GM18508 (cell line): ENCODE results near the gene EDAR.

Experiments used
- ATAC-seq: cut with Tn5 transposase; IDR thresholded peaks from one replicate; pipeline ENCODE4 v1.9.1; 2021; ENCODE audit warnings: moderate number of reproducible peaks; ENCODE audit not compliant: insufficient read depth, unreplicated experiment

The EDAR gene

DNA sequence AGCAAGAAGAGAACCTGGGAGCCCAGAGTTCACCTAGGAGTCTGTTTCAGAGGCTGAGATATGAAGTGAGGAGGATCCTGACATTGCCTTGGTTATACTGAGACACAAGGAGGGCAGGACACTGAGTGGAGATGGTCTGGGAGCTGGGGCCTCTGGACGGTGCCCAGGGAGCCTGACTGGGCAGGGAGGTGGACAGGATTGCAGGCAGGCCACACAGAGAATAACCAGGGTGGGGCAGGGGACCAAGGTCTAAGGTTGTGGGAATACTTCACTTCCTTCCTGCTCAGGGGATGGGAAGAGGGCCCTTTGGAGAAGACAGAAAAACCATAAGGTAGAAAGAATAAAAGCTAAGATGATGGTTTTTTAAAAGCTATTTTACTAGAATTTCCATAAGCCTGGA lies 18.7 kb downstream of the EDAR start:
- no peak for ATAC-seq

GRCh38 chr2:108969856-108970255 lies 19.2 kb downstream of the EDAR start:
- ATAC-seq: no peak

DNA sequence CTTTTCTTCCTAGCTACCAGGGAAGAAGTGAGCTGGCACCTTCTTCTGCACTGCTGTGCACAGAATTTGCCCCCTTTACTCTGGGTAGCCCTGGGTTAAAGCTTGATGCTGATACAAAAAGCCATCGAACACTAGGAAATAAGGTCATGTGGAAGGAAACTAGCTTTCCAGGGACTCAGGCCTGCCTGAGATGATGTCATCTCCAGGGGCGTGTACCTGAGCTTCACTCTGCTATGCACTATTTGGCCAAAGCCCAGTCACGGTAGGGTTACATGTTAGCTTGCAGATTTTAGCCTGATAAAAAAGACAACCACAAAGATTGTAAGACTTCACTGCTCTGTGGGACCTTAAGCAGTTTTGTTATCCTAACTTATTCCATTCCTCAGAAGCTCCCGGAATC lies 20.4 kb downstream of the EDAR start:
- no peak for ATAC-seq

DNA sequence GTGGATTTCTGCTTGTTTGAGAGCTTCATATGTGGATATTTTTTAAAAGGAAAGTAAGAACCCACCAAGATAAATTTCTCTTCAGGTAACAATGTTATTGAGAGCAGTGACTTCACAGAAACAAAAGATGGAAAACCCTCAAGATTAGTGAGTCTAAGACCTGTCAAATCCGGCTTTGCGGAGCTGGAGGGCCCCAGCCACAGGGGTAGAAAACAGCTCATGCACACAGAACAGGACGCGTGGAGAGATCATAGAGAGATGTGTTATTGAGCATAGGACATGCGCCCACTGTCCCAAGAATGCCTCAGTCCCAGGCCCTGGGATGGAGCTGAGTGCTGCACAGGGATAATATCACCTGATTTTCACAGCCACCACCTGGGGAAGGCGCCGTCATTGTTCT lies 21.3 kb downstream of the EDAR start:
- ATAC-seq: no peak

DNA sequence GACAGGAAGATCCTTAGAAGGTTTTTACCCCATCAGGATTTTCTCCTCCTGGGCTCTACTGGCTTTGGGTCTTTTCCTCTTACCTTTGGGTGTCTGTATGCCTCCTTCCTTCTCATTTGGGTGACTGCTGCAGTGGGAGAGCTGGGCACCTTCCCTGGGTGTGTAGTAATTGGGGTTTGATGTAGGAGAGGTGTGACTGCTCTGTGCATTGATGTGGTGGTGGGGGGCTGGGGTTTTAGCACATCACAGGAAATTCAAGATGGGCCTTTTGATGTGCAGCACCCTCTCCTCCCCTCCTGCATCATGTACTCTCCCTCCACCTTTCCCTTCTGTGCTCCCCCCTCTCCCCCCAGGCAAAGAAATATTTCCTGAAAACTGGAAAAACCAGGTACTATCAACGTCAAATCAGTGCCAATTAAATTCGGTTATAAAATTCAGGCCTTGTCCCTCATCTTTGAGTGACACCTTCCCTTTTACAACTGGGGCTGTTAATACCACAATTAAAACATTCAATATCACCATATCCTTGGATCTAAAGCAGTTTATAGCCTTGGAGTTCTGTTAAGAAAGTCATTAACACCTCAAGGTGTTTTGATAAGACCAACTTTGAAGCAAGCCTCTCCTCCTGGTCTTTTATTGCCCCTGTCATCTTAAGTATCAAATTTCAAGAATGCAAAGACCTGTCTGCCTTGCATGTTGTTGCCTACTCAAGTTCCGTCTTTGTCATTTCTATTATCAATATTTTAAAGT lies 23.3 kb downstream of the EDAR start:
- no peak for ATAC-seq

DNA sequence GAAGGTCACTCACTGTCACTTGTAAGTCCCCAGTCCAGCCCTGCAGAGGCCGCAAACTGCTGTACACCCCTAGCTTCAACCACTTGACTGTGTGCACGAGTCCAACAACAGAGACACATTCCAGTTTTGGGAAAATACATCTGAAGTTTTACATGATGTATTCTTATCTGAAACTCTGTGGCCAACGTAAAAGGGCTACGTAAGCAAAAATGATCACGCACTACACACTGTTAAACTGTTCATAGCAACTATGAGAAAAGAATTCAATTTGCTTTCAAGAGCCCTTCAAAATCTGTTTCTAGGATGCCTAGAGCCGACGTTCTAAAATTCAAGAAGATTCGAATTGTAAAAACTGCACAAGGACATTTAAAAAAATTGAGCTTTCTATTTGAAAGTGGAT lies 26.0 kb downstream of the EDAR start:
- ATAC-seq: no peak

GRCh38 chr2:108961796-108962195 lies 27.2 kb downstream of the EDAR start:
- ATAC-seq: no peak

DNA sequence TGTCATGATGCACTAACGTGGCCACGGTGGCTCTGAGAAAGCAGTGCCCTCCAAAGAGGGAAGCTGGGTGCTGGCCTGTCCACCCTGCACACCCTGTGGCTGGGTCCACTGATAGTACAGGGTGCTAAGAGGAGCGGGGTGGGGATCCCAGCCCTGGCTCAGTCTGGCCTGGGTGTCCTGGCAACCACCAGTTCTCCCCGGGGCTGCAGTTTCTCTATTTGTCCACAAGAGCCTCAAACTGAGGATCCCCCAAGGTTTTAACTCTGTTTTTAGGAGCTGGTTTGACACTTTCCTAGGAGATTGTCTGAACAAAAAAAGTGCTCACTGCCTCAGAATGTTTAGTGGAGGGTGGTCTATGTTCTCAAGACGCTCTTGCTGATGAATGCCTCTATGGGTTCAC lies 29.0 kb downstream of the EDAR start:
- no peak for ATAC-seq

DNA sequence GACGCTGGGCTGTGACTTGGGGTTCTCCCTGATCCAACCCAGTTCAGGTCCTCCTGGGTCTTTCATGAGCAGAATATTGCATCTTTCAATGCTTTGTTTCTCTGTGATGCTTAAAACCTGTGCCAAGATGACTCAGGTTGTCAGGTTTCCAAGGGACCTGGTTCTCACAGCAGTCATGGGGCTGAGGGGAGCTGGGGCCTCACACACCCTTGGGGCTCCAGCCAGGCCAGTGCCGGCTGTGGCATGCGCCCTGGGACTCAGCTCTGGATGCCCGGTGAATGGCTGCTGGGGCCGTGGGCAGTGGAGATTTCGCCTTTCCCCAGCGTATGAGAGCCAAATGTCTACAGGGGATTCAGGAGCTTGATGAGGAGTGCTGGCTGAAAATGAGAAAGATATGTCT lies 29.6 kb downstream of the EDAR start:
- ATAC-seq: no peak

GRCh38 chr2:108958632-108959341 lies 30.2 kb downstream of the EDAR start:
- ATAC-seq: no peak

DNA sequence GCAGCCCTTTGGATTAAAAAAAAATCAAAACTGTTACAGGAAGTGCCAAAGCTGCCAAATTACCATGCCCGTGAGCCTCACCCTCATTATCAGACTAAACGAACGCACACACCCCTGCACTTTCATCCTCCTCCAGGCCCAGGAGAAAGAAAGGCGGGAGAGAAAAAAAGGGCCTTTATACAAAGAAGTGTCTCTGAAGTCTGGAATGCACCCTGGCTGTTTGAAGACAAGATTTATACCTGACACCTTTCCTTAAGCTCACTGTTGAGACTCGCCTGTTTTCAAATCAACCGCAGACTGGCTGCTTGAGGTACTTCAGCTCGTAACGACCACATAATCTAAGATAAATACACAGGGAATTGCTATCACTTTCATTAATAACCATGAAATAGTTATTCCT lies 31.0 kb downstream of the EDAR start:
- no peak for ATAC-seq

- ATAC-seq: no peak
These were observed 32.6 kb downstream of the EDAR start for GRCh38 chr2:108956375-108956774.

DNA sequence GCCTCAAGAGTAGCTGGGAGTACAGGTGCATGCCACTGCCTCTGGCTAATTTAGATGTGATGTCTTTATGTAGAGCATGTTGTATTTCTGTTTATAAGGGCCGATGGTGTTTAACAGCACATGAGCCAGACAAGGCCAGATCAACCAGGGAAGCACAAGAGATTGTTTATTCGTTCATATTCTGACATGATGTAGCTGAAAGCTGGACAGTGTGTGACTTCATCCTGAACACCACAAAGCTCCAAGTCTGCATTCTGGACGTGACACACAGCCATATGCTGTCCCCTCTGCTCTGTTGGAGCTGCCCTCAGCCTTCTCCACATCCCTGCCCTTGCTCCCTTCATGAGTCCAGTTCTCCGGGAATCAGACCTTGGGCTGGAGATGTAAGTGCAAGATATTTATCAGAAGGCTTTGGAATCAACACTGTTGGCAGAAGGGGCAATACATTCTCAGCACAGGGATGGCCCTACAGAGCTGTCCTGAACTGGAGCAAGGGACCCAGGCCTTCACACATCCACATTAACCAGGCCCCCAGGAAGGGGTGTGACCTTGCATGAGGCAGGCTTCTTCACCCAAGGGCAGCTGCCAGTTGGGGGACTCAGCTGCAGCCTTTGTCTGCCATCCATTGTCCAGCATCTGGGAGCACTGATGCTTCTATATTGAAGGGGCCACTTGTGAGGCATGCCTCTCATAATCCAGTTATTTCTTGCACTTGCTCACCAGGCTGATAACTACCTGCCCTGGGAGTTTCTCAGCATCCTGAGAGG lies 38.5 kb downstream of the EDAR start:
- no peak for ATAC-seq

GRCh38 chr2:108949316-108950239 lies 39.4 kb downstream of the EDAR start:
- no peak for ATAC-seq

DNA sequence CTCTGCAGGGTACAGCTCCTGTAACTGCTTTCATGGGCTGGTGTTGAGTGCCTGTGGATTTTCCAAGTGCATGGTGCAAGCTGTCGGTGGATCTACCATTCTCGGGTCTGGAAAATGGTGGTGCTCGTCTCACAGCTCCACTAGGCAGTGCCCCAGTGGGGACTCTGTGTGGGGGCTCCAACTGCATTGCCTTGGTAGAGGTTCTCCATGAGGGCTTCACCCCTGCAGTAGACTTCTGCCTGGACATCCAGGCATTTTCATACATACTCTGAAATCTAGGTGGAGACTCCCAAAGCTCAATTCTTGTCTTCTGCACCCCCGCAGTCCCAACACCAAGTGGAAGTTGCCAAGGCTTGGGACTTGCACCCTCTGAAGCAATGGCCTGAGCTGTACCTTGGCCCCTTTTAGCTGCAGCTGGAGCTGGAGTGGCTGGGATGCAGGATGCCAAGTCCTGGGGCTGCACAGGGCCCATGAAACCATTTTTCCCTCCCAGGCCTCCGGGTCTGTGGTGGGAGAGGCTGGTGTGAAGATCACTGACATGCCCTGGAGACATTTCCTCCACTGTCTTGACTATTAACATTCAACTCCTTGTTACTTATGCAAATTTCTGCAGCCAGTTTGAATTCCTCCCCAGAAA lies 41.6 kb downstream of the EDAR start:
- no peak for ATAC-seq

GRCh38 chr2:108946442-108946841 lies 42.6 kb downstream of the EDAR start:
- ATAC-seq: no peak

DNA sequence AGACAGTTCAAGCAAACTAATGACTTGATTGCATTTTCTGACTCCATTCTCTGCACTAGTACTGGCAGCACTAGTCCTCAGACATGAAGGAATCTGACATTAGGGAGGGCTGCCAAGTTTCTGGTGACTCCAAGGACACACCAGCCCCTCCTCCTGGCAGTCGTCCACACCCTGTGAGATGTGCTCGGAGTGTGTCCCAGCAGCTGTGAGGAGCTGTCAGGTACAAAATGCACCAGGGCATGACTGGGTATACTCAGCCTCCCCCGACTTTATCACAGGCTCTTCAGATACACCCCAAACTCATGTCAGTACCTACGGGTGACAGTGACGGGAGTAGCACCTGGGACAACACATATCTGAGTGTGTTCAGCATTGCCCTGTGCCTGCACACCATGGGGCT lies 43.1 kb downstream of the EDAR start:
- no peak for ATAC-seq

DNA sequence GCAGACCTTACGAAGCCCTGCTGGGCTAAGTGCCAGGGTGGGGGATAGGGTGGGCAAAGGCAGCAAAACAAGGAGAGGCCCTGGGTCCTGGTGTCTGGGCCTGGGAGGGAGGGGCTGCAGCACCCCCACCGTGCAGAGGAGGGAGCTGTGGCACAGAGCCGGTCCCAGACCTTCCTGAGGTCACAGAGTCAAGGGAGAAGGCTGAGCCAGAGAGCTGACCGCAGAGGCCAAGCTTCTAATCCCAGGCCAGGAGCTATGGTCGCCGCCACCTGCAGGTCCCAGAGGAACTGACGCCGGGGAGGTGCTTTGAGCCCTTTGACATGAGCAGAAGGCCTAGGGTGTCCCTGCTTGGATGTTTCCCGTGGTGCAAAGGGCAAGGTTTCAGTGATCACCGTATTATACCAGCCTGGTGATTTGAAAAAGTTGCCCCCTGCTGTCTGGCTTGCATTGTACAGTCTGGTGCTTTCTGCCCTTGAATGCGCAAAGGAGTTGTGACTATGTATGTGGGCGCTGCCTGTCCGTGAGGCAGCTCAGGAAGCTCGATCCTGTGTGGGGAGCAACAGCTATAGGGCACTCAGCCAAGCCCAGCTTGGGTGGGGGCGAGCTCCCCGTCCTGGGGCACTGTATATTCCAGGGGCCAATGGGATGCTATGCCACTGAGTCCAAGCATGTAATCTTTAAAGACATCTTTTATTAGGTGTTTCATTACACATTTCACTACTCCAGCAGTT lies 44.3 kb downstream of the EDAR start:
- no peak for ATAC-seq

DNA sequence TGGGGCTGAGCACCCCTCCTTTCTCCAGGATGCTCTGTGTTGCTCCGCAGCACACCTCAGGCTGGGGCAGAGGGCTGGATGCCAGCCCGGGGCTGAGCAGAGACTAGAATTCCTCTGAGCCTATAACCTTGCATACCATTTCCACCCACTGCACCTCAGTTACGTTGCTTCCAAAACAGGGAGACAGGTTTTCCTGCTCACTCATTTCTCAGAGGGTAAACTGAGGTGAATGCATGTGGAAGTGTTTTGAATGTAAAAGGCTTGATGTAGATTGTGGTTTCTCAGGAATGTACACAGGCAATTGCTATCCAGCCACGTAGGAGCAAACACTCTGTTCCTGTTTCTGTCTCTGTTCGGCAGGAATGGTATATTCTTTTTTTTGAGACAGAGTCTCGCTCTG lies 45.3 kb downstream of the EDAR start:
- ATAC-seq: no peak
